Effector CD4-positive, alpha-beta T cell (primary cell): ENCODE results near the gene ALDH18A1.

ENCODE experiments used
- DNase-seq: peaks from one replicate; pipeline ENCODE4 v3.0.0-alpha.2; 2020

ALDH18A1 gene

DNA sequence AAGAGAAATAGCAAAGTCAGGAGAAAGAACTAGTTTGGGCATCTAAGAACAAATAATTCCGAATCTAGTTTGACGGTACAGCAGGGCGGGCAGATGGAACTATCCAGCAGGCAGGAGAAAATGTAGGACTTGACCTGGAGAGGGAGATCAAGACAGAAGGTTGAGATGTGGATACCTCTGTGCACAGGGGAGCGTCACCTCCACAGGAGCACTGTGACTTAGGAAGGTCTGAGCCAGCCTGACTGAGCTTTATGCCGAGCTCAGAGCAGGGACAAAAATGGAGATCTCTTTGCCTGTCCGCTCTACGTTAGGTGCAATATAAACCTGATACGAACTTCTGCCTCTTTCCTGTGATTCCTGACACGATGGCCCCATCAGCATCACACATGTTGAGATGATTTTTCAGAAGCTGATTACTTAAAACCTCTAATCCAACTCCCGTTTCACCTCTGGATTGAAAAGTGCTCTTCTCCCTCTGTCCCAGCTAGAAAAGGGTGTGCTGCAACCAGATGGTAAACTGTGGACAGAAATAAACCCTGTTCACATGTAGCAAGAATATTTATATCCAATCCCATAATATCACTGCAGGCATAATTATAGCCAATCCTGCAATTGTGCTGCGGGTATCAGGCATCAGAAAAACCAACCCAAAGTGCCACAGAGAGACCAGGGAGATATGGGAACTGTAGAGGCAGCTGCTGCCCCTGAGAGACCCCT is 81.7 kb downstream of the ALDH18A1 start:
- no peak for DNase-seq

DNA sequence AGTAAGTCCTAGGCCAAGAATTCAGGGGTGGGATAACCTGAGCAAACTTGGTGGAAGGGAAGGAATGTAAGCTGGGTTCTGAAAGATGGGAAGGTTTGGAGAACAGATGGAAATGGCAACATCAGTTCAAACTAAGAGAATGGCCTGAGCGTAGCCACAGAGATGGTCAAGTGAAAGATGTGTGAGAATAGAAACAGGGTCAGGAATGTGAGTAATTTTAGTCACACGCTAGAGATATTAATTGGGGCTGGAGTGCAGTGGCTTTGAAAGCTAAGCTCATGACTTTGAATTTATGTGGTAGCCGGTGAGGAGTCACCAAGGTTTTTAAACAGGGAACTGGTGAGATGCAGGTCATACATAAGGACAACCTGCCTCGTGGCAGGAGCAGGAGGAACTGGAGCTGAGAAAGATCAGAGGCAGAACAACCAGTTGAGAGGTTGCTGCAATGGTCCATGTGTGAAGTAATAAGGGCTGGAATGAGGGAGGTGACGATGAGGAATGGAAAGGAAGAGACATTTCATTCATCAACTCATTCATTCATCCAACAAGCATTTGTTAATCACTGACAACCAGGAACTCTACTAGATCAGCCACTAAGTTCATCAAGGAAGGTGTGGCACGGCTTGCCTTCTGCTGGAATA is 82.4 kb downstream of the ALDH18A1 start:
- DNase-seq: no peak

- DNase-seq: no peak
Measured at GRCh38 chr10:95573527-95573926, 83.0 kb downstream of the ALDH18A1 start.

DNA sequence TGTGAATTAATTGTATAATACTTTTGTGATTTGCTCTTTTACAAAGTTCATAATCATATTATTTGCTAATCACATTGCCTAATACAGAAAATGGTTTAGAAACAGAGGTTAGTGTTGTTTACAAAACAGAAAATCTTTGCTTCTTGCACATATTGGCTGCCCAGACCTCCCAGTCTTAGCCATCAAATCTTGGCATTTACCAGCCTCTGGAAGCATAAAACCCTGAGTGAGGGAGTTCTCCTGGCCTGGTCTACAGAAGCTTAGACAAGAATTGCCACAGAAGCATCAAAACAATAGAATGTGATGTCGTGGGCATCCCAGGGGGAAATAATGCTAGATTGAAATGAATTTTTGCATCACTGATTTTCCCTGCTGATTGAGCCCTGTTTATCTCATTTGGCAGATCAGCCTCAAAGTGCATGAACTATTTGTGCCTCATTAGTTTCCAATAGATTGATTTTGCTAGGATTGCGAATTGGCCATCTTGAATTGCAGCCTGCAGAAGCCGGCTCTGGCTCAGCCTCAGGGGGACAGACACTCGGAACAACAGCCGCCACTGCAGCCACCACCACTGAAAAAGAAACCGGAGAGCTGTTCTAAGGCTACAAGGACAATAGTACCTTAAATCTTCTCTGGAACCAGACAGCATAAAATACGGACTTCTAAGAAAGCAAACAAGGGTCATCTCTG is 84.2 kb downstream of the ALDH18A1 start:
- DNase-seq: no peak

DNA sequence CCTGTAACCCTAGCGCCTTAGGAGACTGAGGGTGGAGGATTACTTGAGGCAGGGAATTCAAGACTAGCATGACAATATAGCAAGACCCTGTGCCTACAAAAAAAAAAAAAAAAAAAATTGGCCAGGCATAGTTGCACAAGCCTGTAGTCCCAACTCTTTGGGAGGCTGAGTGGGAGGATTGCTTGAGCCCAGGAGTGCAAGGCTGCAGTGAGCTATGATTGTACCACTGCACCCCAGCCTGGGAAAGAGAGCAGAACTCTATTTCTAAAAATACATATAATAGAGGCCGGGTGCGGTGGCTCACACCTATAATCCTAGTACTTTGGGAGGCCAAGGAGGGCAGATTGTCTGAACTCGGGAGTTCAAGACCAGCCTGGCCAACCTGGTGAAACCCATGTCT is 85.1 kb downstream of the ALDH18A1 start:
- DNase-seq: no peak

GRCh38 chr10:95569368-95569767 is 87.1 kb downstream of the ALDH18A1 start:
- no peak for DNase-seq

GRCh38 chr10:95567903-95568630 is 88.4 kb downstream of the ALDH18A1 start:
- DNase-seq: no peak

DNA sequence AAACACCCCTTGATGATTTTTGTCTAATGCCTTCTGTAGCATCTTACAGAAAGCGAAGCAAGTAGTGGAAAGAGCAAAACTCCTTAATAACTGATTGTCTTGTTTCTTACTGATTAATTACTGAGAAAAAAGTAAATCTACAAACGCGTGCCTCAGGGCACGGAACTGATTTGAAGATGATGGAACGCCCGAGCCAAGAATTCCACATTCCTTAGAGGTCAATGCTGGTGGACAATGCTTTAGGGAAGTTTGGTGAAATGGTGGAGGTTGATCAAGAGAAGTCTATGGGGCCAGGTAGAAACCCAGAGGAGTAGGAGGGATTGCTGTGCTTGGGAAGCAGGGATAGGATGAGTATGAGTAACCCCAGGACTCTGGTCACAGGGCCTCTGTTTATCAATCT is 90.4 kb downstream of the ALDH18A1 start:
- DNase-seq: no peak

DNA sequence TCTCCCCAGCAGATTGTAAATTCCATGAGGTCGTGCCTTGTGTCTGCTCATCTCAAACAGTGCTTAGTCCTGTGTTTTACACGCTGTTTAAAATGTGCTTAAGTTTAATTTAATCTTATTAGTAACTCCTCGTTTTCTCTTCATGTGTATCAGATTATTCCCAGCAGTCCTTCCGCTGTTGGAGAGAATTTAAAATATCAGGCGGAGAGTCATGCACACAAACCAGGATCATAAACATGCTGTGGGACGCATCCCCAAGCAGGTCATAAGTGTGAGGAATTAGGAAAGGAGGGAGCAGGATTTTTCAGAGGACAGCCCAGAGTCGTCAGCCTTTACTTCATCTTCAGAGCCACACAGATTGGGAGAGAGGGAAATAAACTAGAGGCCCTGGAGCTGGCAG is 91.2 kb downstream of the ALDH18A1 start:
- no peak for DNase-seq

GRCh38 chr10:95564291-95564690 is 92.2 kb downstream of the ALDH18A1 start:
- DNase-seq: no peak

GRCh38 chr10:95562341-95562965 is 94.1 kb downstream of the ALDH18A1 start:
- DNase-seq: no peak

DNA sequence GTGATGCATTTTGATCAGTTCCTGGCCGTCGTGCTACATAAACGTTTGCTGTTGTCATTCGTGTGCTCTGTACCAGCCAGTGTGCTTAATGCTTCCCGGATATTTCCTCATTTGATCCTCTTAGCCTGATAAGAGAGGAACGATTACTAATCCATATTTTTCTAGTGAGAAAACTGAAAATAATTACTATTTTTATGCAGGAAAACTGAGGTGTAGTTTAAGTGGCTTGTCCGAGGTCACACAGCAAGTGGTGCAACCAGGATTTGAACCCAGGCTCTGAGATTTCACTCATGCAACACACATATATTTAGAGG is 94.7 kb downstream of the ALDH18A1 start:
- no peak for DNase-seq

- peak; percentile 87 for DNase-seq
Measured at GRCh38 chr10:95561177-95561863, 95.2 kb downstream of the ALDH18A1 start, which contains the start of gene SORBS1. Gene SORBS1, minus strand, starts transcription at chr10:95561371. Its CDS starts 120,236 bp downstream, at chr10:95441135.

DNA sequence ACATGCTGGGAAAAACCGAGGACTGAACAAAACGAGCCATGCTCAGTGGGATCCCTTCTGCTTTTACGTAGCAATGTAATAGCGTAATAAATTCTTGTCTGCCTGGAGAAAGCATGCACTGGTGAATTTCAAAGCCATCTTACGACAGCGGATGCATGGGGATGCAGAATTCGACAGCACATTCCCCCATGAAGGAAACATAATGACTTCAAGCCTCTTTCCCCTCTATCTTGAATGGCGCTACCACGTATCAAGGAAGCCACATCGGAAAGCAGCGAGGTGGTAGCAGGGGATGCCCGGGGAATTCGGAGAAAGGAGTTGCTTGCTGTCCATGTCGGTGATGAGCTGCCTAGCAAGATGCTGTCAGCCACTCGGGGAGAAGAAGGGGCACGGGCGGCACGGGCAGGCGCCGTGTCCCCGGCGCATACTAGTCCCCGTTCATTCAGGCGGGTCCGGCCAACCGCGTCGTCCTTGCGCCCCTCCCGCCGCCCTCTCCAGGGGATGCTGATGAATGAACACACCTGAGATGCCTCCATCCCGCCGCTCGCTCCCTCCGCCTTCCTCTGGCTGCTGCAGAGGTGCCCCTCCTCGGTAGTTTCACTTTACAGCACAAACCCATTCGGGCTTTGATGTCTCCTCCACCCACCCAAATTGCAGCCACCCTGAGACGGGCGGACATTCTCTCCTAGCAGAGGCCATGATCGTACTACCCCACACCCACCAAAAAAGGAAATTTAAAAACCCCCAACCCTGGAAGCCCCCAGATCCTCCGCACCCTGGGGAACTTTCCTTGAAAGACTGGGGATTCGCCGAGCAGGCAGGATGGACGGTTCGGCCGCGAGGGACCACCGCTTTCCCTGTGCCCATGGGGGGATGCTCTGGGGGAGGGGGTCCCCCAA is 96.0 kb downstream of the ALDH18A1 start:
- DNase-seq: peak; percentile 38

GRCh38 chr10:95559896-95560277 is 96.6 kb downstream of the ALDH18A1 start:
- no peak for DNase-seq

DNA sequence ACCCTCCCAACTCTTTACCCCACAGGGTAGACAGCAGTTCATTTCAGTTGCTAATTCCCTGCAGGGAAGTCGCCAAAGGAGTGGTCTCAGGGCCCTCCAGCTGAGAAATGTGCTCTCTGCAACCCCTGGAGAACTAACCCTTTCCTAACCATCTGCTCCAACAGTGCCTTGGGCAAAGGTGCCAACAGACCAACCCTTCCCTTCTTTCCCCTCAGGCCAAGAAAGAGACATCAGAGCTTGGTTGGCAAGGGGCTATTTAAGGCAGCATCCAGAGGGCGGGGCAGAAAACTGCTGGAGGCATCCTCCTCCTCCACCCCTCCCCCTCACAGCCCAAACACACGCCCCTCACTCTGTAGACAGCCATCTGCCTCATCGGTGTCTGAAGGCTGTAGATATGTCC is 97.0 kb downstream of the ALDH18A1 start:
- DNase-seq: no peak

DNA sequence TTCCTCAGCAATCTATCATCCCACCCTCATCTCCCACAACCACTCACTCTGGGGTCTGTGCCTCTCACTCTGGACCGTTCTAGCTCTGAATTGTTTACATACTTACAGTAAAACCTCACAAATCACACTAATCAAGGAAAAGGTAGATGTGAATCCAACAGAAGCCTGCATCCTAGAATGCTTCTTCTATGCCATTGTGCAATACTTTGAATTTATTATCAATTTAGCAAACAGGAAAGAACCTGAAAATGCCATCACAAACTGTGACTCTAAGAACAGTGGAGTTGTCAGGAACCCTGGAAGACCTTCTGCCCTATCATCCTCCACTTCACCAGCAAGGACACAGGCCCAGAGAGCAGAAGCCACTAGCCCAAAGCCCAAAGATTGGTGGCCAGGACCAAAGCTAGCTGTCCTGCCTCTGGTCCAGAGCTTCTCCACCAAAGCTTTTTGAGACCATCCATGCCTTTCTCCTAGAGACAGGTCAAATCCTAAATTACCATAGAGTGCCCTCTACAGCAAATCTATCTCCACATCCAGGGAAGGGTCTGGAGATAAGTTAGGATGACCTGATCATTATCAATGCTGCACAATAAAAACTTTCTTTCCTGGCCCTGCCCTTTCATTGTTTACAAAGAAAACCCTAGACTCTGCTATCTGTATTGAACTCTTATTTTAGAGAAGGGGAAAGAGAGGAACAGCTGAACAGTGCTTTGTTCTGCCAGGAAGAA is 97.8 kb downstream of the ALDH18A1 start:
- no peak for DNase-seq

DNA sequence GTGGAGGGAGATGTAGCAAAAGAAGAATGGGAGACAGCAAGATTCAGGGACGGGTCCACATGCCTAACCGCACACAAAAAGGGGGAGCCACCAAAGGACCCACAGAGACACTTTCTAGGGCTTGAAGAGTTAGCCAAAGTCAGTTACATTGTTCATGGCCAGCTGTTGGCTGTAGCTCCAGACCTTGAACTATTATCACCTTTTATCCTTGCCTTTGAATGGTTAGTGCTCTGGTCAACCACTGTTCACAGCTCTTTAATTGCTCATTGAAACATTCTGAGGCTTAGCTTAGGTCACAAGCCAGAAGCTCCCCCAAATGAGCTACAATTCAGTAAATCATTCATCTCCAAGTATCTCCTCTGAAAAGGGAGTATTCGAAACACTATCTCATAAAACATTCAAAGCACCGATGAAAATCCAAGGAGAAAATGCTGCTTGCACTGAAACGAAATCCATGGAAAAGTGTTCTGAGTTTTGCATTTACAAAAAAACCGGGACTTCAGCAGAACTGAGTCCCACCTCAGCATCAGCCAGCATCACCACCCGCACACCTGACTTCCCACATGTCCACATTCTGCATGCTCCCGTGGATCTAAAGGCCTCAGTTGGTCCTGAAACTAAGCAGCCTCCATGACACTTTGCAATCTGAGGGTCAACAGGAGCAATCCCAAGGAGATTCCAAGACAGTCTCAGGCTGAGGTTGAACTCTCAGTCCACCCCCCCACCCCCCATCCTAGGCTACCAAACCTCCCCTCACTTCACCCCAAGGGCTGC is 99.3 kb downstream of the ALDH18A1 start:
- no peak for DNase-seq
